ENCODE data around the gene ALK. TPM values are rescaled to one million over a fixed set of nuclear protein-coding genes. Genes with fewer than 3 reads are reported as not detected.

The ALK gene
- total RNA-seq, 4 donors from 2014 or later = 0.06 to 4.1 TPM; not detected in 2

- H3K27me3 ChIP-seq = no peaks in the 10 kb centered on the region
- DNase-seq = no peak
- H3K4me3 ChIP-seq = no peak overlapping the region
- no peak for TF ChIP-seq CTCF (IDR thresholded peaks at IDR 0.05)
- no peak for TF ChIP-seq POLR2A (IDR thresholded peaks at IDR 0.05)
- peaks cover 0 to 2% of the 10 kb centered on the region in 2 donors for H3K9me3 ChIP-seq
- intact Hi-C loops (cut with DNase I; ENCODE audit: low total_unique reads) = no loop called here
- no peaks in the 10 kb centered on the region for H3K36me3 ChIP-seq
- H3K27ac ChIP-seq = no peak overlapping the region
- no peaks in the 10 kb centered on the region for H3K4me1 ChIP-seq
Measured at GRCh38 chr2:29952973-29953372, 31.6 kb upstream of the ALK start.

GRCh38 chr2:29951576-29951975, 30.2 kb upstream of the ALK start:
- no peaks in the 10 kb centered on the region for H3K4me1 ChIP-seq
- H3K9me3 ChIP-seq = peaks cover 0 to 2% of the 10 kb centered on the region in 2 donors
- intact Hi-C loops (cut with DNase I; ENCODE audit: low total_unique reads) = no loop called here
- no peak for DNase-seq
- H3K4me3 ChIP-seq = no peak overlapping the region
- no peak overlapping the region for H3K27ac ChIP-seq
- no peak for TF ChIP-seq POLR2A (IDR thresholded peaks at IDR 0.05)
- no peak for TF ChIP-seq CTCF (IDR thresholded peaks at IDR 0.05)
- no peaks in the 10 kb centered on the region for H3K36me3 ChIP-seq
- H3K27me3 ChIP-seq = no peaks in the 10 kb centered on the region

- intact Hi-C loops (cut with DNase I; ENCODE audit: low total_unique reads) = no loop called here
- no peak overlapping the region for H3K27ac ChIP-seq
Measured at GRCh38 chr2:29950481-29950880, 29.1 kb upstream of the ALK start.

GRCh38 chr2:29949042-29949441, 27.7 kb upstream of the ALK start:
- Histone ChIP-seq H3K27me3 (no peaks in the 10 kb centered on the region), H3K9me3 (no peaks in the 10 kb centered on the region), H3K4me3 (no peak overlapping the region), H3K27ac (no peak overlapping the region), H3K36me3 (no peaks in the 10 kb centered on the region), H3K4me1 (no peaks in the 10 kb centered on the region)
- no peak for DNase-seq
- intact Hi-C loops (cut with DNase I; ENCODE audit: low total_unique reads) = no loop called here
- TF ChIP-seq CTCF (IDR thresholded peaks at IDR 0.05) (no peak), POLR2A (IDR thresholded peaks at IDR 0.05) (no peak)

More at GRCh38 chr2:29950481-29950880, 29.1 kb upstream of the ALK start:
- H3K4me1 ChIP-seq = no peaks in the 10 kb centered on the region
- H3K9me3 ChIP-seq = no peaks in the 10 kb centered on the region
- no peak overlapping the region for H3K4me3 ChIP-seq
- H3K36me3 ChIP-seq = no peaks in the 10 kb centered on the region
- TF ChIP-seq CTCF (IDR thresholded peaks at IDR 0.05) = no peak
- TF ChIP-seq POLR2A (IDR thresholded peaks at IDR 0.05) = no peak
- no peak for DNase-seq
- no peaks in the 10 kb centered on the region for H3K27me3 ChIP-seq

- H3K4me1 ChIP-seq = no peaks in the 10 kb centered on the region
- no peaks in the 10 kb centered on the region for H3K9me3 ChIP-seq
- H3K36me3 ChIP-seq = no peaks in the 10 kb centered on the region
- DNase-seq = no peak
- H3K27ac ChIP-seq = no peak overlapping the region
- intact Hi-C loops (cut with DNase I; ENCODE audit: low total_unique reads) = no loop called here
- H3K4me3 ChIP-seq = no peak overlapping the region
- H3K27me3 ChIP-seq = no peaks in the 10 kb centered on the region
- no peak for TF ChIP-seq CTCF (IDR thresholded peaks at IDR 0.05)
- TF ChIP-seq POLR2A (IDR thresholded peaks at IDR 0.05) = no peak
Measured at GRCh38 chr2:29946505-29946904, 25.1 kb upstream of the ALK start.
